HEK293T (cell line): ENCODE results near the gene CHST11.

Experiments used
- ARNT ChIP-seq: fragments of 450-650 bp; IDR thresholded peaks from 2 replicates; pipeline ENCODE4 v1.6.1; 2017; ENCODE audit warnings: mild to moderate bottlenecking
- BHLHE40 ChIP-seq: fragments of 450-650 bp; IDR thresholded peaks from 2 replicates; pipeline ENCODE4 v1.6.1; 2016; ENCODE audit warnings: mild to moderate bottlenecking, moderate library complexity, borderline replicate concordance
- CTBP1 ChIP-seq: fragments of 450-650 bp; IDR thresholded peaks from 2 replicates; pipeline ENCODE4 v1.6.1; 2016; ENCODE audit warnings: borderline replicate concordance
- ELF4 ChIP-seq: fragments of 450-650 bp; IDR thresholded peaks from 2 replicates; pipeline ENCODE4 v1.6.1; 2017; ENCODE audit warnings: antibody characterized with exemption
- FOXA1 ChIP-seq: fragments of 450-650 bp; IDR thresholded peaks from 2 replicates; pipeline ENCODE4 v1.6.1; 2016; ENCODE audit warnings: mild to moderate bottlenecking
- LEF1 ChIP-seq: fragments of 450-650 bp; IDR thresholded peaks from 2 replicates; pipeline ENCODE4 v1.6.1; 2017; ENCODE audit warnings: mild to moderate bottlenecking, borderline replicate concordance
- PKNOX1 ChIP-seq: fragments of 450-650 bp; IDR thresholded peaks from 2 replicates; pipeline ENCODE4 v1.6.1; 2016
- SP1 ChIP-seq: fragments of 450-650 bp; IDR thresholded peaks from 2 replicates; pipeline ENCODE4 v1.6.1; 2017
- SUZ12 ChIP-seq: fragments of 450-650 bp; IDR thresholded peaks from 2 replicates; pipeline ENCODE4 v1.6.1; 2016; ENCODE audit warnings: mild to moderate bottlenecking
- TARDBP ChIP-seq: fragments of 450-650 bp; IDR thresholded peaks from 2 replicates; pipeline ENCODE4 v1.6.1; 2016

- TF ChIP-seq BHLHE40 (no peak), ARNT (no peak), LEF1 (no peak), FOXA1 (no peak), PKNOX1 (no peak), SUZ12 (no peak), SP1 (no peak), ELF4 (no peak), TARDBP (no peak), CTBP1 (no peak)
Measured at GRCh38 chr12:104565606-104566243, 109.0 kb downstream of the CHST11 start.
